AG04450 (cell line): ENCODE data around the gene LCN12. TPM values are rescaled to one million over a fixed set of nuclear protein-coding genes. Genes with fewer than 3 reads are reported as not detected.

ENCODE experiments used
- CTCF ChIA-PET: fragments of 300-600, 350-600 bp; formaldehyde crosslinking; extraction: SDS; loops from one replicate; lab custom pipeline; 2022; ENCODE audit warnings: antibody characterized with exemption, inconsistent platforms; lab: Charles Lee
- POLR2A ChIA-PET: fragments of 350-600 bp; formaldehyde crosslinking; extraction: SDS; loops from one replicate; lab custom pipeline; 2021; ENCODE audit warnings: antibody characterized with exemption, inconsistent platforms; lab: Yijun Ruan, JAX
- DNase-seq: peaks from one replicate; pipeline ENCODE4 v3.0.0-alpha.2; 2011; ENCODE audit warnings: low read depth, low spot score
- H3K27ac ChIP-seq: one replicate; pipeline ENCODE4 v1.5.1; 2012; ENCODE audit warnings: low read depth, low read length, control low read depth
- H3K27me3 ChIP-seq: one replicate; pipeline ENCODE4 v1.6.0; 2012; ENCODE audit warnings: low read length; ENCODE audit not compliant: control insufficient read depth, insufficient read depth
- H3K4me3 ChIP-seq: 2 replicates; pipeline ENCODE4 v1.5.1; 2011; ENCODE audit warnings: mild to moderate bottlenecking, low read depth, low read length, control low read depth
- H3K9me3 ChIP-seq: 2 replicates; pipeline ENCODE4 v1.5.1; 2012; ENCODE audit warnings: low read length; ENCODE audit not compliant: control insufficient read depth, insufficient read depth
- CTCF ChIP-seq: IDR thresholded peaks from 2 replicates; pipeline ENCODE4 v1.5.1; 2011; ENCODE audit warnings: low read depth, low read length, control low read depth, inconsistent platforms
- polyA plus RNA-seq: library from polyadenylated mRNA; depleted of rRNA; stranded (reverse); fragments of >200 nt; gene quantifications from 2 replicates; pipeline ENCODE4 v1.2.3, GENCODE V29; 2011

Gene LCN12
- polyA plus RNA-seq, 1 experiment = not detected

DNA sequence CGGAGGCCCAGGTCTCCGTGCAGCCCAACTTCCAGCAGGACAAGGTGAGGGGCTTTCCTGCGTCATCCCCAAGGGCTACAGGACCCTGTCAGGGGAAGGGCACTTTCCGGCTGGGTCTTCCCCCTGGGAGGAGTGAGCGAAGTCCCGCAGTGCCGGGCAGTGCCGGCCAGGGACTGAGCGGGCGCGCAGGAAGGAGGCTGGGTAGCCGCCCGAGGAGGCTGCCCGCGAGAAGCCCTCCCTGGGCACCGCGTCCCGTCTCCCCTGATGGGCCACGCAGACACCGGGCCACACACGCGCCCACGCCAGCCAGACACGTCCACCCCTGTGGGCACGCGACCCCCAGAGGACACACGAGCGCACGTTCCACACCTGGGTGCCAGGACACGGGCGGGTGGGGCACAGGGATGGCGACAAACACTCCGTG lies 25.6 kb downstream of the LCN12 start:
- Histone ChIP-seq H3K4me3 (peak overlapping the region; percentile 62), H3K27ac (no peak overlapping the region), H3K27me3 (peaks cover 10% of the 10 kb centered on the region), H3K9me3 (no peaks in the 10 kb centered on the region; the same call in 1 of the 2 replicates)
- TF ChIP-seq CTCF = no peak
- CTCF ChIA-PET = interaction anchor here (0.6 to 0.9 kb wide), 2 partner anchors 30 to 216 kb away, joined by 3 to 4 read pairs; no protein-coding TSS in a partner anchor
- DNase-seq = no peak
- POLR2A ChIA-PET = interaction anchor here (0.9 to 1.0 kb wide), 2 partner anchors 18 to 250 kb away, joined by 3 read pairs; no protein-coding TSS in a partner anchor

DNA sequence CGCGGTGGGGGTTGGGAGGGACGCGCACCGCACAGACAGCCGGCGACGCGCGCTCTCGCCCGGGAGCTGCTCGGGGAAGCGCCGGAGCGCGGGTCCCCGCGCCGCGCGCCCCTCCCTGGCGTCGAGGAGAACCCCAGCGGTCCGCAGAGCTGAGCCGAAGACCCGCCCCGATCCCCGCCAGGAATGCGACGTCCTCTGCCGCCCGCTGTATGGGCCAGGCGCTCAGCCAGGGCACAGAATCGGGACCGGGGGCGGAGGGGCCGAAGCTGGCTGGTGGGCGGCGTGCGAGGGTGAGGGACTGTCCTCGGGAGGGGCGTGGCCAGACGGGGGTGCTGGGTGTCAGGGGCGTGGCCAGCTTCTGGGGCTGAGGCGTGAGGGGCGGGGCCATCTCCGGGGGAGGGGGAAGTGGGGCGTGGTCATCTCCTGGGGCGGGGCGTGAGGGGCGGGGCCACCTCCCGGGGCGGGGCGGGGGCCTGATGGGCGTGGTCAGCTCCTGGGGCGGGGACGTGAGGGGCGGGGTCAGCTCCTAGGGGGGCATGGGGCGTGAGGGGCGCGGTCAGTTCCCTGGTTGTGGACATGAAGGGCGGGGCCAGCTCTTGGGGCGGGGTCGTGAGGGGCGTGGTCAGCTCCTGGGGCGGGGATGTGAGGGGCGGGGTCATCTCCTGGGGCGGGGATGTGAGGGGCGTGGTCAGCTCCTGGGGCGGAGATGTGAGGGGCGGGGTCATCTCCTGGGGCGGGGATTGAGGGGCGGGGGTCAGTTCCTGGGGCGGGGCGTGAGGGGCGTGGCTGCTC lies 26.2 kb downstream of the LCN12 start:
- Histone ChIP-seq H3K27ac (no peak overlapping the region), H3K9me3 (no peaks in the 10 kb centered on the region; the same call in 1 of the 2 replicates), H3K27me3 (peaks cover 14% of the 10 kb centered on the region), H3K4me3 (peak overlapping the region; percentile 62)
- ChIA-PET CTCF (interaction anchor here (0.6 to 0.9 kb wide), 3 partner anchors 30 to 217 kb away, joined by 3 to 4 read pairs (median 3); partner anchors contain the start of gene AJM1), POLR2A (interaction anchor here (0.6 to 1.0 kb wide), 3 partner anchors 15 to 250 kb away, joined by 3 read pairs; no protein-coding TSS in a partner anchor)
- TF ChIP-seq CTCF = no peak
- DNase-seq = no peak

- peaks cover 21% of the 10 kb centered on the region for H3K27me3 ChIP-seq
- ChIA-PET CTCF (interaction anchor here (0.7 kb wide), 1 partner anchor 137 kb away, joined by 3 read pairs; the partner anchor contains the start of gene AJM1), POLR2A (interaction anchor here (0.6 to 1.0 kb wide), 2 partner anchors 37 to 251 kb away, joined by 3 read pairs; no protein-coding TSS in a partner anchor)
- no peak overlapping the region for H3K4me3 ChIP-seq
- DNase-seq = no peak
- H3K9me3 ChIP-seq = no peaks in the 10 kb centered on the region; the same call in 1 of the 2 replicates
- no peak overlapping the region for H3K27ac ChIP-seq
- no peak for TF ChIP-seq CTCF
Observed at GRCh38 chr9:136978865-136979544, 26.9 kb downstream of the LCN12 start.

GRCh38 chr9:136979769-136980587 lies 27.9 kb downstream of the LCN12 start:
- Histone ChIP-seq H3K27me3 (peaks cover 28% of the 10 kb centered on the region), H3K9me3 (no peaks in the 10 kb centered on the region; the same call in 1 of the 2 replicates), H3K27ac (no peak overlapping the region), H3K4me3 (no peak overlapping the region)
- CTCF ChIA-PET = no interaction called here
- no peak for DNase-seq
- POLR2A ChIA-PET = no interaction called here
- TF ChIP-seq CTCF = no peak
